GM12878 (cell line): ENCODE measurements around the gene KIFAP3. TPM values are rescaled to one million over a fixed set of nuclear protein-coding genes. Genes with fewer than 3 reads are reported as not detected.

ENCODE experiments used
- ATAC-seq: fragments of 200-7000 bp; cut with Tn5 transposase; 3 replicates; pipeline ENCODE4 v1.9.1; 2020; ENCODE audit warnings: mild to moderate bottlenecking, moderate library complexity
- BruUV-seq: library from RNA; stranded (reverse); fragments of 400-500 nt; replicated peaks from 2 replicates; lab custom pipeline; 2021; lab: Mats Ljungman, UMichigan
- CTCF ChIA-PET: fragments of 300-600 bp; sonication (Branson Sonifier 250); formaldehyde crosslinking; extraction: SDS; loops from one replicate; lab custom pipeline; 2021; ENCODE audit warnings: inconsistent platforms; lab: Yijun Ruan, JAX
- POLR2A ChIA-PET: fragments of 350-600 bp; formaldehyde crosslinking; extraction: SDS; loops from one replicate; lab custom pipeline; 2021; ENCODE audit warnings: inconsistent platforms; lab: Charles Lee
- RAD21 ChIA-PET: fragments of 300-600 bp; sonication (Branson Sonifier 250); formaldehyde crosslinking; loops from one replicate; lab custom pipeline; 2023; ENCODE audit warnings: antibody characterized with exemption; ENCODE audit not compliant: unreplicated experiment; lab: Charles Lee
- SMC1A ChIA-PET: fragments of 300-600 bp; sonication (Branson Sonifier 250); formaldehyde crosslinking; loops from one replicate; lab custom pipeline; 2023; ENCODE audit not compliant: unreplicated experiment, uncharacterized antibody; lab: Charles Lee
- DNase-seq: peaks from one replicate; pipeline ENCODE4 v3.0.0-alpha.2; 2011; ENCODE audit warnings: low read depth, low spot score
- FAIRE-seq: peaks from 3 replicates; lab custom pipeline; 2011; peaks lifted over from hg19 to GRCh38; lab: Jason Lieb, UNC
- H2AFZ ChIP-seq: 2 replicates; pipeline ENCODE4 v1.6.0; 2011; ENCODE audit warnings: low read depth, low read length, control low read depth; ENCODE audit not compliant: control insufficient read depth
- H3K27ac ChIP-seq: 2 replicates; pipeline ENCODE4 v1.5.1; 2011; ENCODE audit warnings: control low read depth; ENCODE audit not compliant: control insufficient read depth, insufficient read depth
- H3K27me3 ChIP-seq, 2 experiments: replicated peaks in 1 of 2; 2 replicates each; pipeline versions ENCODE4 v1.6.0 to v1.6.1; 2011; ENCODE audit warnings: low read length in 1 of 2; ENCODE audit not compliant: control insufficient read depth in 2 of 2, insufficient read depth in 2 of 2
- H3K36me3 ChIP-seq, 2 experiments: 2 replicates each; pipeline ENCODE4 v1.5.1; 2011; ENCODE audit warnings: low read length in 1 of 2; ENCODE audit not compliant: control insufficient read depth in 2 of 2, insufficient read depth in 2 of 2
- H3K4me1 ChIP-seq: 2 replicates; pipeline ENCODE4 v1.6.1; 2011; ENCODE audit warnings: mild to moderate bottlenecking, low read length, moderate library complexity, mixed read lengths; ENCODE audit not compliant: control insufficient read depth, insufficient read depth
- H3K4me2 ChIP-seq: 2 replicates; pipeline ENCODE4 v1.6.0; 2011; ENCODE audit warnings: control low read depth; ENCODE audit not compliant: control insufficient read depth, insufficient read depth
- H3K4me3 ChIP-seq: fragments of 200-600 bp; sonication (generic); 2 replicates; pipeline ENCODE4 v1.5.1; 2016
- H3K79me2 ChIP-seq: 2 replicates; pipeline ENCODE4 v1.6.0; 2011; ENCODE audit warnings: low read length; ENCODE audit not compliant: control insufficient read depth, insufficient read depth
- H3K9ac ChIP-seq: 2 replicates; pipeline ENCODE4 v1.8.0; 2011; ENCODE audit warnings: low read length, control low read depth, mixed read lengths; ENCODE audit not compliant: control insufficient read depth, insufficient read depth
- H3K9me3 ChIP-seq: replicated peaks from 3 replicates; pipeline ENCODE4 v1.5.1; 2011; ENCODE audit warnings: mild to moderate bottlenecking, low read length; ENCODE audit not compliant: control insufficient read depth, insufficient read depth
- H4K20me1 ChIP-seq: 2 replicates; pipeline ENCODE4 v1.6.0; 2011; ENCODE audit not compliant: control insufficient read depth, insufficient read depth
- KAT2A ChIP-seq: conservative IDR thresholded peaks from 2 replicates; pipeline ENCODE4 v1.6.1; 2011; ENCODE audit warnings: low read depth, low read length; ENCODE audit not compliant: control insufficient read depth
- REST ChIP-seq: IDR thresholded peaks from 2 replicates; pipeline ENCODE4 v1.6.1; 2012; ENCODE audit warnings: mild to moderate bottlenecking, low read depth, low read length
- SMC3 ChIP-seq: IDR thresholded peaks from 2 replicates; pipeline ENCODE4 v1.6.1; 2011; ENCODE audit warnings: low read length, improper control_type of control experiment, borderline replicate concordance
- SRF ChIP-seq, 2 experiments: IDR thresholded peaks; 2 replicates each; pipeline ENCODE4 v1.6.1; 2011; ENCODE audit warnings: low read depth in 2 of 2, low read length in 2 of 2, mild to moderate bottlenecking in 1 of 2, moderate library complexity in 1 of 2
- TBL1XR1 ChIP-seq: IDR thresholded peaks from 2 replicates; pipeline ENCODE4 v1.6.1; 2012; ENCODE audit warnings: low read depth, low read length, improper control_type of control experiment
- ZSCAN29 ChIP-seq: fragments of 450-650 bp; IDR thresholded peaks from 2 replicates; pipeline ENCODE4 v1.6.1; 2017; ENCODE audit warnings: mild to moderate bottlenecking, moderate library complexity
- WGBS: methylation state at CpG from one replicate; pipeline ENCODE4 v1.1.6; 2016; ENCODE audit warnings: low lambda C conversion rate; ENCODE audit not compliant: insufficient replicate concordance, insufficient coverage; ENCODE audit errors: missing lambda C conversion rate; 5-methylcytosine and 5-hydroxymethylcytosine counted together
- in situ Hi-C: fragments of 300-500 bp; cut with MboI; formaldehyde crosslinking; loops from 9 replicates; pipeline ENCODE4 v1.14.3; 2018; ENCODE audit warnings: mixed read lengths
- intact Hi-C: fragments of 100-400 bp; cut with micrococcal nuclease; formaldehyde crosslinking; loops from one replicate; pipeline ENCODE4 v1.14.2; 2022; ENCODE audit not compliant: unreplicated experiment
- polyA plus RNA-seq, 11 experiments: library from polyadenylated mRNA; depleted of rRNA in 4 of 11; unstranded in 6 of 11; stranded (reverse) in 5 of 11; fragments of >200 nt; fragmentation: Nextera tagmentation in 4 of 11; fragmentation: Illumina TruSeq in 1 of 11; extraction: Ambion mirVana in 4 of 11; extraction: Trizol in 1 of 11; gene quantifications; 1 replicate in 1 of 11; 2 replicates in 10 of 11; pipeline versions ENCODE4 v1.2.1 to v1.2.3, GENCODE V29; 2011 to 2016; ENCODE audit warnings: inconsistent platforms in 2 of 11, missing spikeins in 2 of 11, low read depth in 1 of 11
- total RNA-seq, 4 experiments: library from RNA; depleted of rRNA in 3 of 4; stranded (reverse); fragments of >200 nt in 3 of 4; fragmentation: Illumina TruSeq in 1 of 4; extraction: Trizol in 1 of 4; gene quantifications; 2 replicates each; pipeline versions ENCODE4 v1.2.1 to v1.2.3, GENCODE V29; 2013 to 2021
- TF ChIP-seq, protein P1 (sequence below): fragments of 450-650 bp; IDR thresholded peaks from 2 replicates; pipeline ENCODE4 v1.6.1; 2014; ENCODE audit warnings: mild to moderate bottlenecking

Gene KIFAP3
- total and polyA plus RNA-seq, 10 of the 15 experiments (the other 5 are each of a cell fraction or from before 2014, with no cell fraction given): 13.7 to 100 (median 18.9) TPM

GRCh38 chr1:170122366-170122765 is 47.9 kb upstream of the KIFAP3 start:
- no peak for TF ChIP-seq ZSCAN29
- no peak for TF ChIP-seq SRF (IDR thresholded peaks at IDR 0.05; ENCODE audit: low read depth in 2 of 2, low read length in 2 of 2)
- TF ChIP-seq SMC3: no peak
- TF ChIP-seq TBL1XR1: no peak
- TF ChIP-seq, protein P1, sequence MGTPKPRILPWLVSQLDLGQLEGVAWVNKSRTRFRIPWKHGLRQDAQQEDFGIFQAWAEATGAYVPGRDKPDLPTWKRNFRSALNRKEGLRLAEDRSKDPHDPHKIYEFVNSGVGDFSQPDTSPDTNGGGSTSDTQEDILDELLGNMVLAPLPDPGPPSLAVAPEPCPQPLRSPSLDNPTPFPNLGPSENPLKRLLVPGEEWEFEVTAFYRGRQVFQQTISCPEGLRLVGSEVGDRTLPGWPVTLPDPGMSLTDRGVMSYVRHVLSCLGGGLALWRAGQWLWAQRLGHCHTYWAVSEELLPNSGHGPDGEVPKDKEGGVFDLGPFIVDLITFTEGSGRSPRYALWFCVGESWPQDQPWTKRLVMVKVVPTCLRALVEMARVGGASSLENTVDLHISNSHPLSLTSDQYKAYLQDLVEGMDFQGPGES: no peak
- H3K9me3 ChIP-seq: no peaks in the 10 kb centered on the region; the same call in 2 of the 3 replicates
- no peaks in the 10 kb centered on the region for H3K27me3 ChIP-seq
- H3K4me1 ChIP-seq: peaks cover 3% of the 10 kb centered on the region; the same call in 1 of the 2 replicates
- 96% methylated on average over 6 of the region's 6 CpGs for WGBS
- no peaks in the 10 kb centered on the region for H4K20me1 ChIP-seq
- FAIRE-seq: no peak
- DNase-seq: no peak
- POLR2A ChIA-PET: no interaction called here
- H2AFZ ChIP-seq: no peak overlapping the region
- ATAC-seq: no peak
- H3K79me2 ChIP-seq: no peaks in the 10 kb centered on the region
- no peak overlapping the region for H3K4me3 ChIP-seq
- H3K27ac ChIP-seq: no peak overlapping the region
- intact Hi-C loops (no loop called here), in situ Hi-C loops (no loop called here)
- H3K36me3 ChIP-seq: no peaks in the 10 kb centered on the region
- RAD21 ChIA-PET: no interaction called here
- H3K4me2 ChIP-seq: no peak overlapping the region
- CTCF ChIA-PET: no interaction called here
- H3K9ac ChIP-seq: no peak overlapping the region
- SMC1A ChIA-PET: interaction anchor here (0.9 kb wide), 1 partner anchor 36 kb away, joined by 4 read pairs; no protein-coding TSS in a partner anchor
- BruUV-seq: no TSS peak

- Histone ChIP-seq H3K9ac (no peak overlapping the region), H4K20me1 (no peaks in the 10 kb centered on the region), H3K27ac (no peak overlapping the region), H3K27me3 (no peaks in the 10 kb centered on the region), H3K4me1 (no peaks in the 10 kb centered on the region), H3K4me2 (no peak overlapping the region), H3K36me3 (no peaks in the 10 kb centered on the region), H3K9me3 (no peaks in the 10 kb centered on the region), H2AFZ (no peak overlapping the region), H3K79me2 (no peaks in the 10 kb centered on the region), H3K4me3 (no peak overlapping the region)
- FAIRE-seq: no peak
- in situ Hi-C loops (no loop called here), intact Hi-C loops (no loop called here)
- no TSS peak for BruUV-seq
- ATAC-seq: no peak
- TF ChIP-seq REST: peak; percentile 82
- TF ChIP-seq KAT2A: no peak
- ChIA-PET CTCF (no interaction called here), RAD21 (no interaction called here), SMC1A (interaction anchor here (1.3 kb wide), 2 partner anchors 13 to 59 kb away, joined by 3 to 4 read pairs; no protein-coding TSS in a partner anchor), POLR2A (no interaction called here)
- DNase-seq: no peak
- WGBS: 4% methylated on average over 2 of the region's 2 CpGs
Measured at GRCh38 chr1:170114906-170115305, 40.4 kb upstream of the KIFAP3 start.
